Endothelial cell of umbilical vein (primary cell): ENCODE measurements around the gene DRD4. TPM values are rescaled to one million over a fixed set of nuclear protein-coding genes. Genes with fewer than 3 reads are reported as not detected.

Source experiments
- BruUV-seq: library from RNA; stranded (reverse); fragments of 400-500 nt; replicated peaks from 2 replicates; lab custom pipeline; 2021; lab: Mats Ljungman, UMichigan
- CTCF ChIA-PET: fragments of 300-600, 350-600 bp; sonication (Branson Sonifier 250); formaldehyde crosslinking; loops from one replicate; lab custom pipeline; 2021; ENCODE audit warnings: antibody characterized with exemption, inconsistent platforms; lab: Charles Lee
- POLR2A ChIA-PET: fragments of 300-600, 350-600 bp; sonication (Branson Sonifier 250); formaldehyde crosslinking; loops from one replicate; lab custom pipeline; 2021; ENCODE audit warnings: antibody characterized with exemption, inconsistent platforms; lab: Charles Lee
- DNase-seq: peaks from one replicate; pipeline ENCODE4 v3.0.0-alpha.2; 2011; ENCODE audit warnings: low read depth, low spot score
- FAIRE-seq: peaks from 2 replicates; lab custom pipeline; 2011; peaks lifted over from hg19 to GRCh38; lab: Jason Lieb, UNC
- H2AFZ ChIP-seq: 2 replicates; pipeline ENCODE4 v1.6.0; 2012; ENCODE audit warnings: low read depth, low read length, control low read depth, inconsistent platforms
- H3K27ac ChIP-seq: 2 replicates; pipeline ENCODE4 v1.5.1; 2011; ENCODE audit warnings: low read depth, mild to moderate bottlenecking, control low read depth, low read length, moderate library complexity; ENCODE audit not compliant: insufficient read depth
- H3K27me3 ChIP-seq, 2 experiments: 2 replicates each; pipeline versions ENCODE4 v1.6.0 to v1.6.1; 2011; ENCODE audit warnings: low read length in 2 of 2, mixed read lengths in 1 of 2; ENCODE audit not compliant: control insufficient read depth in 2 of 2, insufficient read depth in 2 of 2
- H3K36me3 ChIP-seq, 2 experiments: 2 replicates in 1 of 2; 3 replicates in 1 of 2; pipeline ENCODE4 v1.5.1; 2011; ENCODE audit warnings: low read length in 2 of 2, mild to moderate bottlenecking in 1 of 2, moderate library complexity in 1 of 2; ENCODE audit not compliant: control insufficient read depth in 2 of 2, insufficient read depth in 2 of 2; ENCODE audit errors: extremely low read depth in 1 of 2
- H3K4me1 ChIP-seq: 3 replicates; pipeline ENCODE4 v1.5.1; 2011; ENCODE audit warnings: mild to moderate bottlenecking, low read length; ENCODE audit not compliant: control insufficient read depth, insufficient read depth; ENCODE audit errors: extremely low read depth
- H3K4me2 ChIP-seq: 2 replicates; pipeline ENCODE4 v1.6.1; 2011; ENCODE audit warnings: low read length, control low read depth, mixed read lengths; ENCODE audit not compliant: insufficient read depth
- H3K4me3 ChIP-seq, 3 experiments: fragments of 200-600 bp in 1 of 3; sonication (generic), shearing (Covaris generic) in 1 of 3; replicated peaks in 1 of 3; 2 replicates each; pipeline ENCODE4 v1.5.1; 2011 to 2016; ENCODE audit warnings: control low read depth in 3 of 3, low read length in 3 of 3, mild to moderate bottlenecking in 2 of 3, inconsistent platforms in 1 of 3, low read depth in 1 of 3, moderate library complexity in 1 of 3; ENCODE audit not compliant: insufficient read depth in 1 of 3
- H3K79me2 ChIP-seq: 2 replicates; pipeline ENCODE4 v1.6.0; 2012; ENCODE audit warnings: low read length, inconsistent platforms; ENCODE audit not compliant: control insufficient read depth, insufficient read depth
- H3K9ac ChIP-seq: replicated peaks from 2 replicates; pipeline ENCODE3; 2011; ENCODE audit warnings: low read length, control low read depth; ENCODE audit not compliant: insufficient read depth; ENCODE audit errors: extremely low read depth
- H3K9me1 ChIP-seq: replicated peaks from 3 replicates; pipeline ENCODE4 v1.6.0; 2011; ENCODE audit warnings: mild to moderate bottlenecking, low read length; ENCODE audit not compliant: control insufficient read depth, insufficient read depth; ENCODE audit errors: extremely low read depth
- H3K9me3 ChIP-seq: replicated peaks from 2 replicates; pipeline ENCODE4 v1.5.1; 2012; ENCODE audit warnings: low read length, inconsistent platforms; ENCODE audit not compliant: control insufficient read depth, insufficient read depth
- H4K20me1 ChIP-seq: replicated peaks from 2 replicates; pipeline ENCODE3; 2011; ENCODE audit warnings: mild to moderate bottlenecking, low read length; ENCODE audit not compliant: control insufficient read depth, insufficient read depth; ENCODE audit errors: extremely low read depth
- EZH2 ChIP-seq: IDR thresholded peaks from 2 replicates; pipeline ENCODE4 v1.6.1; 2012; ENCODE audit warnings: borderline replicate concordance, low read depth, mild to moderate bottlenecking, moderate library complexity, low read length, inconsistent platforms; ENCODE audit not compliant: severe bottlenecking
- FOS ChIP-seq: IDR thresholded peaks from 2 replicates; pipeline ENCODE4 v1.6.1; 2011; ENCODE audit warnings: mild to moderate bottlenecking, low read length, moderate library complexity, borderline replicate concordance; ENCODE audit not compliant: insufficient read depth
- GATA2 ChIP-seq: IDR thresholded peaks from 2 replicates; pipeline ENCODE4 v1.7.0; 2011; ENCODE audit warnings: low read depth, mild to moderate bottlenecking, moderate library complexity, mixed read lengths, low read length; ENCODE audit not compliant: insufficient read length, insufficient read depth
- JUN ChIP-seq: IDR thresholded peaks from 2 replicates; pipeline ENCODE4 v1.6.1; 2011; ENCODE audit warnings: borderline replicate concordance, low read depth; ENCODE audit not compliant: insufficient read length, insufficient read depth
- MAX ChIP-seq: IDR thresholded peaks from 2 replicates; pipeline ENCODE4 v1.6.1; 2011; ENCODE audit not compliant: insufficient read depth, insufficient read length
- MYC ChIP-seq: IDR thresholded peaks from one replicate; pipeline ENCODE4 v1.6.1; 2011; ENCODE audit warnings: mild to moderate bottlenecking, low read depth, low read length
- POLR2A ChIP-seq: IDR thresholded peaks from 2 replicates; pipeline ENCODE4 v1.6.1; 2012; ENCODE audit warnings: low read depth, mild to moderate bottlenecking, control low read depth, low read length
- POLR2AphosphoS5 ChIP-seq: IDR thresholded peaks from 2 replicates; pipeline ENCODE4 v1.6.1; 2012; ENCODE audit warnings: low read depth, mild to moderate bottlenecking, control low read depth, low read length, moderate library complexity; ENCODE audit not compliant: insufficient read depth
- dilution Hi-C: fragments of 300-500 bp; cut with MboI; formaldehyde crosslinking; loops from one replicate; pipeline ENCODE4 v1.15.0; 2019; ENCODE audit warnings: low sequenced_read_pairs; ENCODE audit not compliant: extremely low pct_ligation_motif_present
- intact Hi-C: fragments of 100-400 bp; cut with micrococcal nuclease; formaldehyde crosslinking; loops from one replicate; pipeline ENCODE4 v1.10.0; 2022
- polyA plus RNA-seq, 4 experiments: library from polyadenylated mRNA; depleted of rRNA in 3 of 4; stranded (reverse) in 3 of 4; unstranded in 1 of 4; fragments of >200 nt; gene quantifications; 2 replicates each; pipeline versions ENCODE4 v1.2.1 to v1.2.3, GENCODE V29; 2011 to 2012; ENCODE audit warnings: missing spikeins in 1 of 4
- total RNA-seq: library from RNA; stranded (reverse); gene quantifications from 2 replicates; pipeline ENCODE4 v1.2.3, GENCODE V29; 2021
- TF ChIP-seq, protein P1 (sequence below), 2 donors: IDR thresholded peaks; 1 replicate in 1 of 2; 2 replicates in 1 of 2; pipeline ENCODE4 v1.5.1; 2011; ENCODE audit warnings: low read length in 2 of 2, mild to moderate bottlenecking in 2 of 2, moderate library complexity in 2 of 2, control low read depth in 1 of 2, inconsistent platforms in 1 of 2, low read depth in 1 of 2; ENCODE audit not compliant: insufficient read depth in 1 of 2; ENCODE audit errors: extremely low read depth in 1 of 2

The DRD4 gene
- total and polyA plus RNA-seq, 2 donors (not counting 3 experiments of a cell fraction or from before 2014, with no cell fraction given), result 0.24 TPM; not detected in 1

DNA sequence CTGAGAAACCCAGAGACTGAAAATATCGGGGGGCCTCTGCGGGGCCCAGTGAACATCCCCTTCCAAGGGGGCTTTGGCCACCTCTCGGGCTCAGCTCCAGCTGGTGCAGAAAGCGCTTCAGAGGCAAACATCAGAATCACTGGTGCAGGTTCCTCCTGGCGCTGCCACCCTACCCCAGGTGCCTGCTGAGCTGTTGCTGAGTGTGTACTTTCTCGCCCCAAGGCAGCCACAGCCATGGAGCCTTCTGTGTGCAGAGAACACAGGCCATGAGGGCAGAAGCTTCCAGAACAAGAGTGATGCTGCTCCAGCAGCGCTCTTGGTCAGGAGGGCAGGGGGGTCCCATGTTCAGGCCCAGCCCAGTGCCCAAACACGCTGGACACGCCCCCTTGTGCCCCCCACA is 6.3 kb downstream of the DRD4 start:
- Histone ChIP-seq H3K79me2 (no peaks in the 10 kb centered on the region), H3K4me3 (no peak overlapping the region), H3K4me2 (no peak overlapping the region), H3K27me3 (peaks cover 11 to 21% of the 10 kb centered on the region in 2 experiments), H3K9me1 (no peaks in the 10 kb centered on the region), H3K36me3 (peaks cover 0 to 12% of the 10 kb centered on the region in 2 experiments), H3K27ac (no peak overlapping the region), H3K9ac (no peak overlapping the region), H3K9me3 (no peaks in the 10 kb centered on the region), H2AFZ (no peak overlapping the region), H3K4me1 (no peaks in the 10 kb centered on the region), H4K20me1 (no peaks in the 10 kb centered on the region)
- no peak for DNase-seq
- POLR2A ChIA-PET, result no interaction called here
- CTCF ChIA-PET, result no interaction called here
- FAIRE-seq, result no peak
- intact Hi-C loops, result no loop called here
- no TSS peak for BruUV-seq
- dilution Hi-C loops, result no loop called here
- TF ChIP-seq MAX (no peak), EZH2 (no peak), GATA2 (no peak), JUN (no peak), POLR2AphosphoS5 (no peak), FOS (no peak), MYC (no peak), POLR2A (no peak)
- TF ChIP-seq, protein P1, sequence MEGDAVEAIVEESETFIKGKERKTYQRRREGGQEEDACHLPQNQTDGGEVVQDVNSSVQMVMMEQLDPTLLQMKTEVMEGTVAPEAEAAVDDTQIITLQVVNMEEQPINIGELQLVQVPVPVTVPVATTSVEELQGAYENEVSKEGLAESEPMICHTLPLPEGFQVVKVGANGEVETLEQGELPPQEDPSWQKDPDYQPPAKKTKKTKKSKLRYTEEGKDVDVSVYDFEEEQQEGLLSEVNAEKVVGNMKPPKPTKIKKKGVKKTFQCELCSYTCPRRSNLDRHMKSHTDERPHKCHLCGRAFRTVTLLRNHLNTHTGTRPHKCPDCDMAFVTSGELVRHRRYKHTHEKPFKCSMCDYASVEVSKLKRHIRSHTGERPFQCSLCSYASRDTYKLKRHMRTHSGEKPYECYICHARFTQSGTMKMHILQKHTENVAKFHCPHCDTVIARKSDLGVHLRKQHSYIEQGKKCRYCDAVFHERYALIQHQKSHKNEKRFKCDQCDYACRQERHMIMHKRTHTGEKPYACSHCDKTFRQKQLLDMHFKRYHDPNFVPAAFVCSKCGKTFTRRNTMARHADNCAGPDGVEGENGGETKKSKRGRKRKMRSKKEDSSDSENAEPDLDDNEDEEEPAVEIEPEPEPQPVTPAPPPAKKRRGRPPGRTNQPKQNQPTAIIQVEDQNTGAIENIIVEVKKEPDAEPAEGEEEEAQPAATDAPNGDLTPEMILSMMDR (IDR thresholded peaks at IDR 0.05; ENCODE audit: extremely low read depth in 1 of 2, insufficient read depth in 1 of 2, low read depth in 1 of 2, low read length in 2 of 2), result no peak
